Measurements from ENCODE around the gene RAB25. TPM values are rescaled to one million over a fixed set of nuclear protein-coding genes. Genes with fewer than 3 reads are reported as not detected.

RAB25 gene
- total RNA-seq, 1 donor from 2014 or later, result not detected

Other genes starting within 250 kb of the RAB25 start
- 31.8 and 34.3 TPM in 2 replicates for gene GON4L, start 203.9 kb upstream of the RAB25 start, total RNA-seq
- gene SYT11, start 201.6 kb upstream of the RAB25 start, total RNA-seq, result 35.9 and 41.0 TPM in 2 replicates
- gene RIT1, start 149.8 kb upstream of the RAB25 start, total RNA-seq, result 59.4 and 60.6 TPM in 2 replicates
- 25.7 and 32.8 TPM in 2 replicates for gene KHDC4, start 126.7 kb upstream of the RAB25 start, total RNA-seq
- 0.19 TPM in 1 of 2 replicates, not detected in the other for gene RXFP4, start 119.5 kb upstream of the RAB25 start, total RNA-seq
- gene ARHGEF2, start 82.6 kb upstream of the RAB25 start, total RNA-seq, result 101 and 147 TPM in 2 replicates
- 516 and 723 TPM in 2 replicates for gene SSR2, start 40.2 kb upstream of the RAB25 start, total RNA-seq
- 16.3 and 23.4 TPM in 2 replicates for gene UBQLN4, start 7.4 kb upstream of the RAB25 start, total RNA-seq
- gene LAMTOR2, start 6.4 kb upstream of the RAB25 start, total RNA-seq, result 69.3 and 103 TPM in 2 replicates
- gene MEX3A, start 21.3 kb downstream of the RAB25 start, total RNA-seq, result 4.8 and 8.8 TPM in 2 replicates
- 502 and 945 TPM in 2 replicates for gene LMNA, start 53.6 kb downstream of the RAB25 start, total RNA-seq
- gene SEMA4A, start 92.4 kb downstream of the RAB25 start, total RNA-seq, result 0.68 and 0.74 TPM in 2 replicates
- 9.0 and 15.9 TPM in 2 replicates for gene SLC25A44, start 132.9 kb downstream of the RAB25 start, total RNA-seq
- gene PMF1, start 151.8 kb downstream of the RAB25 start, total RNA-seq, result 64.2 and 66.4 TPM in 2 replicates
- gene BGLAP, start 181.0 kb downstream of the RAB25 start, total RNA-seq, result 0.19 TPM in 1 of 2 replicates, not detected in the other
- gene PAQR6, start 186.9 kb downstream of the RAB25 start, total RNA-seq, result 0.19 and 0.68 TPM in 2 replicates
- gene SMG5, start 221.7 kb downstream of the RAB25 start, total RNA-seq, result 74.2 and 89.6 TPM in 2 replicates
- 1.2 and 1.7 TPM in 2 replicates for gene TMEM79, start 223.2 kb downstream of the RAB25 start, total RNA-seq
- gene GLMP, start 234.5 kb downstream of the RAB25 start, total RNA-seq, result 48.3 and 50.4 TPM in 2 replicates
- not detected in 2 replicates for gene VHLL, start 238.1 kb downstream of the RAB25 start, total RNA-seq